NCI-H128 (cell line): ENCODE data around the gene SLC25A24.

Experiments
- DNase-seq: peaks from one replicate; lab custom pipeline; 2025; ENCODE audit not compliant: unreplicated experiment; lab: John Stamatoyannopoulos, UW

The SLC25A24 gene

DNA sequence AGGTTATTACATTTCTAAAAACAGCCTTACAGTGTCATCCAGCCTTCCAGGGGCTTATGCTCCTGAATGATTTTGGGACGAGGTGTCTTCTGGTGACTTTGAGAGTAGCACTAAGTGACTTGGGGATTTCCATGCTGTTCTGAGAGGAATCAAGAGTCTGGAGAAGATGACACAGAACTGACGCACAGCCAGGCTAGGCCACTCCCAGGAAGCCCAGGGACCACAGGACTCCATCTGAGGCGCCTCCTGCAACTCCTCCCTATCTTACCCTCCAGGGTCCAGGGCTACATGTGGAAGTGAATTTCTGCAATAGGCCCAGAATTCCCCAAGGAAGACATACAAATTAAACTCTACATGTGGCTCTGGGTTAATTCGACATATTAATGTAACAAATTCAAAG, 92.5 kb downstream of the SLC25A24 start:
- no peak for DNase-seq

DNA sequence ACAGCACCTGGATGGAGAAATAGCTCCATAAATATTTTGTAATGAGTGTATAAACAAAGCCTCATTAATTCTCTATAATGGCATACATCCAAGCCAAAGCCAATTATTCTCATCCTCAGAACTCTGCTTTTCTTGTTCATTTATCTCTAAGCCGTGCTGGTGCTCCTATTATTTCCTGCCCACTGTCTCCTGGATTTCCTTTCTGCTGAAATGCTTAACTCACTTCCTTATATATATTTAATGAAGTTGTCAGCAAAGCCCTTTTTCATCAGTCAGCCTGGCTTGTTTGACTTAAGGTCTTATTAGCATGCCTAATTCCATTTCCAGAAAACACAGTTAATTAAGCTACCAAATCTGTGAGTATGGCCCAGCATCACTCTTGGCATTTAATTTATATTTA, 93.4 kb downstream of the SLC25A24 start:
- no peak for DNase-seq

DNA sequence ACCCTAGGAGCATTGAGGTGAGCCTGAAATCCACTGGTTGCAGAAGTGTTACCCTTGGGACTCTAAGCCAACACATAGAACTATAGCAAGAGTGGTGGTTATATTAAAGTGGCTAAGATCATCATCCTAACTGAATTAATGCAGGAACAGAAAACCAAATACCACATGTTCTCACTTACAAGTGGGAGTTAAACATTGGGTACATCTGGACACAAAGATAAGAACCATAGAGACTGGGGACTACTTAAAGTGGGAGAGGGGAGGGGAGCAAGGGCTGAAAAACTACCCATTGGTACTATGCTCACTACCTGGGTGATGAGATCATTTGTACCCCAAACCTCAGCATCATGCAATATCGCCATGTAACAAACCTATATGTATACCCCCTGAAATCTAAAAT, 100.0 kb downstream of the SLC25A24 start:
- DNase-seq: no peak

DNA sequence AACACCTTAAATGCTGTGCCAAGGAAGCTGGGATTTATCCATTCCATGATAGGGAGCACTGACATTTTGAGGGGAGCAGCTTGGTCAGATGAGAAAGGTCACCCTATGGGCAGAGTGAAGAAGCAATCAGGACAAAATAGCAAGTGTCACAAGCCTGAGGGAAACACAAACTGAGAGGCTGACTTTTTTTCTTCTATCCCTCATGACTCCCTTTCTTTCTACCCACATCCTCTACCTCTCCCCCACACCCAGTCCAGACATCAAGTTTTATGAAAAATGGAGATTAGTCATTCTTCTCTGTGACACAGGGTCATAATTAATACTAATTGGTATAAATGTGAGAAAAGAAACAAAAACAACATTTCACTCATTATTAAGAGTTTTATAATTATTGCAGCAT, 103.1 kb downstream of the SLC25A24 start:
- no peak for DNase-seq

- DNase-seq: no peak
These were observed 104.1 kb downstream of the SLC25A24 start for GRCh38 chr1:108096089-108096488.

DNA sequence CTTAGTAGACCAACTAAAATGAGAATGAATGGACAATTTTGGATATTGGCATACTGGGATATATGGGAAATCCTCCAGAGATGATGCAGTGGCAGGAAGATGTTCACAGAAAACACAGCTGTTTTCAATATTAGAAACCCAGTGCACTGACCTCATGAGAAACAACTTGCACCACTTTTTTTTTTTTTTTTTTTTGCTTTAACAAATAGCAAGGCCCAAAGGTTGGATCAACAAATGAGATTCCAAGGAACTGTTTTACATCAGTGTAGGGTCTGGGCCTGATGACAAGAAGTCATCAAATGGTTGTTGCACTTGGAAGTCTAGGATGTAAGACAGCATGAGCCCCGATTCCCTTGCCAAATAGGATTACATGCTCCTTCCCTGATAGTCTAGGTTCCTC, 110.7 kb downstream of the SLC25A24 start:
- DNase-seq: no peak

DNA sequence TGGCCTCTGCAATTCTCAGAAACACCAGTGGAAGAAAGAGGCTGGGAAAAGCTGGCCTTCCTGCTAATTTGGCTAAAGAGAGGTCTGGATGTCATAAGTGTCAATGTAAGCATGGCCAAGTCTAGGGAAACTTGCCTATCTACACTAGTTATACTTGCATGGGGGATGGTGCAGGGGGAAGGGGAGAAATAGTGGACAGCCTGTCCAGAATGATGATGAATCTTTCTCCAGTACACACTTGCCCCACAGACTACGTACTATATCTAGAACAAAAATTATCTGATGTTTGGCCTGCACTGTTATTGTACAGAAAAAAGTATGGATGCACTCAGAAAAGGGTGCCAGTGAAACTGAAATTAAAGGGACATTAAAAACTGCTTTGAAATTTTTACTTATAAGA, 114.5 kb downstream of the SLC25A24 start:
- DNase-seq: no peak

- no peak for DNase-seq
These were observed 115.2 kb downstream of the SLC25A24 start for GRCh38 chr1:108084866-108085477.
